ENCODE measurements around the gene TCF7L1. TPM values are rescaled to one million over a fixed set of nuclear protein-coding genes. Genes with fewer than 3 reads are reported as not detected.

TCF7L1 gene
- total and polyA plus RNA-seq, 12 donors = 4.5 to 10.9 (median 6.3) TPM

DNA sequence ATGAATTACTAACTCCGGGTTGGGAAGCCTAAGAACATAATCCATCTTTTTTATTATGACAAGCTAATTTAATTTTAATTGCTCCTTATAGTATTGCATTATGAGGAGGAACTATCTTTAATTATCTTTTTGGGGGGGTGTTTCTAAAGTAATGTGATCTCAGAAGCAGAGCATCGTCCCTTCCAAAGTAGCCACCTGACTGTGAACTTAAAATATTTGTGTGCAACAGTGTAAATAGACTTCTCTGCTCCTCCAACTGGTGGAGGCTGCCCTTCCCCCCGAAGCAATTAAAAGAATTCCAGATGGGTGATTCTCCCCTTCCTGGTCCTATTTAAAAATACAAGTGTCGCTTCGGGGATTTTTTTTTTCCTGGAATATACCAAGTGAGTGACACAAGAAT lies 55.7 kb downstream of the TCF7L1 start:
- DNase-seq = no peak
- H3K36me3 ChIP-seq = peaks cover 0 to 11% (median 0%) of the 10 kb centered on the region in 9 donors
- no peak for ATAC-seq
- no peak overlapping the region for H3K4me3 ChIP-seq
- TF ChIP-seq, protein P1, sequence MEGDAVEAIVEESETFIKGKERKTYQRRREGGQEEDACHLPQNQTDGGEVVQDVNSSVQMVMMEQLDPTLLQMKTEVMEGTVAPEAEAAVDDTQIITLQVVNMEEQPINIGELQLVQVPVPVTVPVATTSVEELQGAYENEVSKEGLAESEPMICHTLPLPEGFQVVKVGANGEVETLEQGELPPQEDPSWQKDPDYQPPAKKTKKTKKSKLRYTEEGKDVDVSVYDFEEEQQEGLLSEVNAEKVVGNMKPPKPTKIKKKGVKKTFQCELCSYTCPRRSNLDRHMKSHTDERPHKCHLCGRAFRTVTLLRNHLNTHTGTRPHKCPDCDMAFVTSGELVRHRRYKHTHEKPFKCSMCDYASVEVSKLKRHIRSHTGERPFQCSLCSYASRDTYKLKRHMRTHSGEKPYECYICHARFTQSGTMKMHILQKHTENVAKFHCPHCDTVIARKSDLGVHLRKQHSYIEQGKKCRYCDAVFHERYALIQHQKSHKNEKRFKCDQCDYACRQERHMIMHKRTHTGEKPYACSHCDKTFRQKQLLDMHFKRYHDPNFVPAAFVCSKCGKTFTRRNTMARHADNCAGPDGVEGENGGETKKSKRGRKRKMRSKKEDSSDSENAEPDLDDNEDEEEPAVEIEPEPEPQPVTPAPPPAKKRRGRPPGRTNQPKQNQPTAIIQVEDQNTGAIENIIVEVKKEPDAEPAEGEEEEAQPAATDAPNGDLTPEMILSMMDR (IDR thresholded peaks at IDR 0.05) = no peak
- peaks cover 0 to 28% (median 8%) of the 10 kb centered on the region in 9 donors for H3K4me1 ChIP-seq
- H3K9me3 ChIP-seq = no peaks in the 10 kb centered on the region
- WGBS, 2 donors = 36 to 42% methylated on average over 5 of the region's 5 CpGs
- H3K27me3 ChIP-seq = no peaks in the 10 kb centered on the region
- no peak overlapping the region for H3K27ac ChIP-seq
- intact Hi-C loops (cut with DNase I) = no loop called here

DNA sequence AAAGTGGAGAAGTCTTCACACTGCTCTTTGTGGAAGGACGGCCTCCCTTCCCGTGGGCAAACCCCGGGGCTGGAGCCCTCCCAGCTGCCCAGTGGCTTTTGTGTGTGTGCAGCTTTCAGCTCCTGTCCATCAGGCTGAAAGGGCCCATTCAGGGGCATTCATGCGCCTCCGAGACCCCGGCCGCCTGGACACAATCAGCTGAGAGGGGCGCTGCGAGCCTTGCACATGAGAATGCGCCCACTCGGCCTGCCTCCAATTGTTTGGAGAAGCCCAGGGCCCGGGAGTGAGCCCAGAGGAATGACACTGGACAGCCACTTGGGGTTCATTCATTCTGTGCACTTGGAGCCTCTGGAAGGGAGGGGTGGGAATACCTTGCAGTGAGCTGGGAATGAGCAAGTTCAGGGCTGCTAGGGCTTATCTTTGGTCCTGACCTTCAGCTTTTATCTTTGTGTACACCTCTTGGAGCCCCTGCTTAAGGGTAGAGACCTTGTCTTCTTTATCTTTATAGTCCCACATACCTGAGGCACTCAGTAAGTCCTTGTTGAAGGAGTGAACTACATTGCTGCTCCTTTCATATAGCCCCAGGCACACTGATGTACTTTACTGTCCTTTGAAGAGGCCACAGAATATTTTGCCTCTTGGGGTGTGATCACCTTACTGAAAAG lies 56.5 kb downstream of the TCF7L1 start:
- DNase-seq (no peak), ATAC-seq (no peak)
- WGBS, 2 donors = 84% methylated on average over 12 of the region's 12 CpGs
- H3K27ac ChIP-seq = no peak overlapping the region
- intact Hi-C loops (cut with DNase I) = no loop called here
- H3K4me3 ChIP-seq = no peak overlapping the region
- H3K9me3 ChIP-seq = no peaks in the 10 kb centered on the region
- TF ChIP-seq, protein P1 (IDR thresholded peaks at IDR 0.05) = no peak
- peaks cover 0 to 28% (median 8%) of the 10 kb centered on the region in 9 donors for H3K4me1 ChIP-seq
- no peaks in the 10 kb centered on the region for H3K27me3 ChIP-seq
- H3K36me3 ChIP-seq = peaks cover 0 to 11% (median 0%) of the 10 kb centered on the region in 9 donors

DNA sequence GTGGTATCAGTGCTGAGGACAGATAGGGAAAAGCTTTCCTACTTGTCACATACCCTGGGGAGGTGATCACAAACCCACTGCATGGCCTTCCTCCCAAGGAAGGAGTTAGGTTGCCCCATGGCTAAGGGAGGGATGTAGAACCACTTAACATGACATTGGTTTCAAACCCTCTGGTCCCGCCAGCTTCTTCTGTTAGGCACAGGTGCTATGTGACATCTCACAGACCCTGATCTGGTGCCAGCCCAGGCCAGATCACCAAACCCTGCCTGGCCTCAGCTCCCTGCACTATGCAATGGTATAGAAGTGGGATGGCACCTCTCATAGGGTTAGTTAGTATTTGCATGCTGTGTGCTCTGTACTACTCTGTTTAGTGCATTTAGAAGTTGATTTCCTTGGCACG lies 58.0 kb downstream of the TCF7L1 start:
- TF ChIP-seq, protein P1 (IDR thresholded peaks at IDR 0.05) = no peak
- Histone ChIP-seq H3K4me1 (peaks cover 0 to 34% (median 9%) of the 10 kb centered on the region in 9 donors), H3K27me3 (no peaks in the 10 kb centered on the region), H3K4me3 (no peak overlapping the region), H3K9me3 (no peaks in the 10 kb centered on the region), H3K36me3 (peaks cover 0 to 11% (median 0%) of the 10 kb centered on the region in 9 donors), H3K27ac (no peak overlapping the region)
- DNase-seq = no peak
- intact Hi-C loops (cut with DNase I) = no loop called here
- peak; percentile 39 to 79 (median 56) for ATAC-seq
- WGBS, 2 donors = 72 to 74% methylated on average over 2 of the region's 2 CpGs

DNA sequence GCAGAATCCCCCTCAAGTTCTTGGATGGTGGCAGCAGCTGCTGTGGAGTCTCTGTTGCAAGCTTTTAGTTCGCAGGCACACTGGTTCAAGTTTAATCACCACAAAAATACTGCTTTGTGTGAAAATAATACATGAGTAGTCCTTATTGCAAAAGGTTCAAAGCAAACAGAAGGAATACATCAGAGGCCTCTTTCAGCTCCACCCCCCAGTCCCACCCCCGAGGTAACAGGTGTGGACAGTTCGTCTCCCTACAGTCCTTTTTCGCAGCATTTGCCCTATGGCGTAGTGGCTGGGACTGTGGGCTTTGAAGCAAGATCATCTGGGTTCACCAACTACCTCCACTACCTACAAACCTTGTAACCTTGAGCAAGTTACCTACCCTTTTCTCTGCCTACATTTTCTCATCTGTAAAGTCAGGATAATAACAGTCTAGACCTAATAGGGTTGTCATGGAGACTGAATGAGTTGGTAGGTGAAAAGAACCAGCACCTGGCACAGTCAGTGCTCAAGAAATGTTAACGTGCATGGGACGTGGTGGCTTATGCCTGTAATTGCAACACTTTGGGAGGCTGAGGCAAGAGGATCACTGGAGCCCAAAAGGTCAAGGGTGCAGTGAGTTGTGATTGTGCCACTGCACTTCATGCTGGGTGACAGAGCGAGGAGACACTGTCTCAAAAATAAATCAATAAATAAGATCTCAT lies 61.7 kb downstream of the TCF7L1 start:
- no peaks in the 10 kb centered on the region for H3K27me3 ChIP-seq
- no peak overlapping the region for H3K27ac ChIP-seq
- DNase-seq (no peak), ATAC-seq (no peak)
- no peak overlapping the region for H3K4me3 ChIP-seq
- H3K4me1 ChIP-seq = peaks cover 0 to 37% (median 7%) of the 10 kb centered on the region in 9 donors
- WGBS, 2 donors = 87 to 96% methylated on average over 8 of the region's 8 CpGs
- H3K9me3 ChIP-seq = no peaks in the 10 kb centered on the region
- TF ChIP-seq, protein P1 (IDR thresholded peaks at IDR 0.05) = no peak
- intact Hi-C loops (cut with DNase I) = no loop called here
- H3K36me3 ChIP-seq = peaks cover 0 to 11% (median 0%) of the 10 kb centered on the region in 9 donors
